GM18526 (cell line): ENCODE results near the gene SMIM41.

ENCODE experiments used
- POLR2A ChIP-seq: IDR thresholded peaks from 3 replicates; pipeline ENCODE4 v1.6.1; 2011; ENCODE audit not compliant: insufficient read length; ENCODE audit errors: extremely low read depth

SMIM41 gene

GRCh38 chr12:52067081-52067374, 12.5 kb upstream of the SMIM41 start:
- no peak for TF ChIP-seq POLR2A

GRCh38 chr12:52069327-52070184, 9.9 kb upstream of the SMIM41 start, which contains the start of gene ATG101:
ATG101 (plus strand) TSS chr12:52069978; CDS start chr12:52073651, 3,673 bp downstream.
- peak; percentile 81 for TF ChIP-seq POLR2A

GRCh38 chr12:52070185-52070925, 9.1 kb upstream of the SMIM41 start:
- no peak for TF ChIP-seq POLR2A

- TF ChIP-seq POLR2A: no peak
Observed at GRCh38 chr12:52073531-52074381, 5.7 kb upstream of the SMIM41 start.

GRCh38 chr12:52074971-52075724, 4.4 kb upstream of the SMIM41 start:
- TF ChIP-seq POLR2A: no peak

- TF ChIP-seq POLR2A: no peak
Observed at GRCh38 chr12:52076811-52077210, 2.7 kb upstream of the SMIM41 start.

- TF ChIP-seq POLR2A: no peak
Observed at GRCh38 chr12:52078276-52078675, 1.2 kb upstream of the SMIM41 start.

GRCh38 chr12:52080403-52081251, 1.1 kb downstream of the SMIM41 start:
- no peak for TF ChIP-seq POLR2A

- TF ChIP-seq POLR2A: no peak
Observed at GRCh38 chr12:52081263-52081733, 1.8 kb downstream of the SMIM41 start.

GRCh38 chr12:52082026-52082668, 2.6 kb downstream of the SMIM41 start:
- no peak for TF ChIP-seq POLR2A

- TF ChIP-seq POLR2A: no peak
Observed at GRCh38 chr12:52082669-52082987, 3.1 kb downstream of the SMIM41 start.

GRCh38 chr12:52082988-52083637, 3.6 kb downstream of the SMIM41 start:
- TF ChIP-seq POLR2A: no peak

- TF ChIP-seq POLR2A: no peak
Observed at GRCh38 chr12:52083638-52083996, 4.1 kb downstream of the SMIM41 start.

GRCh38 chr12:52084491-52085231, 5.2 kb downstream of the SMIM41 start:
- no peak for TF ChIP-seq POLR2A
